NCI-H446 (cell line): ENCODE results near the gene CUL9.

Experiments
- DNase-seq, 2 experiments: peaks; one replicate each; lab custom pipeline; 2025; lab: John Stamatoyannopoulos, UW

The CUL9 gene

DNA sequence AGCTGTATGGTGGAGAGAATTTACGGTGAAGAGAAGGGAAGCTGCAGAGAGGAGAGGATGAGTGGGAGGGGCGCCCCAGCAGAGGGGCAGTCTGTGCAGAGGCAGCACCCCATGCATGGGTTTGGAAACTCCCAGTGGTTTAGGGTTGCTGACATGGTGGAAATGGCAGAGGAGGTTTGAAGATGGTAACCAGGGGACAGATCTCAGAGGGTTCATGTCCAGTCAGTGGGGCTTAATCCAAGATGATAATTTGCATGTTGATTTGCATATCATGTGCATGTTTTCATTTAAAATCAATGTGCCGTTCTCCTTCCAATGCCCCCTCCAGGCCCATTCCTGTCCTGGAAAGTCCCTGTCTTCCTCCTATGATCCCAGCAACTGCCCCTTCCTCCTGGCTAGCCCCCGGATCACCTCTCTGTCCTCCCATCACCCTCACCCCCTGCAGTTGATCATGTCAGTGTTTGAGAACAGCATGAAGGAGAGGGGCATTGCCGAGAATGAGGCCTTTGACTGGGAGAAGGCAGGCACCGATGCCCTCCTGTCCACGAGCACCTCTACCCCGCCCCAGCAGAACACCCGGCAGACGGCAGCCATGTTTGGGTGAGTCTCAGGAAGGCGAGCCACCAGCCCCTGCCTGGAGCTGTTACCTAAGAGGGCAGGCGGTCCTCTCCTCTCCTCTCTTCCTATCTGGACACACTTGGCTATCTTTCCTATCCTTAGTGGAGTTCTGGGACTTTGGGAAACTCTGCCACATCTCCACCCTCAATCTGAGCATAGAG is 75.6 kb downstream of the CUL9 start:
- DNase-seq = no peak

DNA sequence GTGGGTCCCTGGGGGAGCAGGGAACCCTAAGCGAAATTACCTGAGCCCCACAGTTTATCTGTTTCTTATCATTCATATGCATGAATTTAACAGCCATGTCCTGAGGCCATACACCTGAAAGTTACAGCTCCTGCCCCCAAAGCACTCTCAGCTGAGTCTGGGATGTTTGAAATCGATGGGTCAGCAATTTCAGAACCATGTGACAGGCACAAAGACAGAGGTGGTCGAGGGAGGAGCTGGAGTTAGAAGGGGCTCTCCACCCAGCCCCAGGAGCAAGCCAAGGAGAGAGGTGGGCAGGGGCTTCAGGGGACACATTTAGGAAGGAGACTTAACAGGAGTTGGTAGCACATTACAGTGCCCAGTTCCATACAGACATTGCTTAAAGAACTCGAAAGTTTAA is 76.2 kb downstream of the CUL9 start:
- DNase-seq = no peak

DNA sequence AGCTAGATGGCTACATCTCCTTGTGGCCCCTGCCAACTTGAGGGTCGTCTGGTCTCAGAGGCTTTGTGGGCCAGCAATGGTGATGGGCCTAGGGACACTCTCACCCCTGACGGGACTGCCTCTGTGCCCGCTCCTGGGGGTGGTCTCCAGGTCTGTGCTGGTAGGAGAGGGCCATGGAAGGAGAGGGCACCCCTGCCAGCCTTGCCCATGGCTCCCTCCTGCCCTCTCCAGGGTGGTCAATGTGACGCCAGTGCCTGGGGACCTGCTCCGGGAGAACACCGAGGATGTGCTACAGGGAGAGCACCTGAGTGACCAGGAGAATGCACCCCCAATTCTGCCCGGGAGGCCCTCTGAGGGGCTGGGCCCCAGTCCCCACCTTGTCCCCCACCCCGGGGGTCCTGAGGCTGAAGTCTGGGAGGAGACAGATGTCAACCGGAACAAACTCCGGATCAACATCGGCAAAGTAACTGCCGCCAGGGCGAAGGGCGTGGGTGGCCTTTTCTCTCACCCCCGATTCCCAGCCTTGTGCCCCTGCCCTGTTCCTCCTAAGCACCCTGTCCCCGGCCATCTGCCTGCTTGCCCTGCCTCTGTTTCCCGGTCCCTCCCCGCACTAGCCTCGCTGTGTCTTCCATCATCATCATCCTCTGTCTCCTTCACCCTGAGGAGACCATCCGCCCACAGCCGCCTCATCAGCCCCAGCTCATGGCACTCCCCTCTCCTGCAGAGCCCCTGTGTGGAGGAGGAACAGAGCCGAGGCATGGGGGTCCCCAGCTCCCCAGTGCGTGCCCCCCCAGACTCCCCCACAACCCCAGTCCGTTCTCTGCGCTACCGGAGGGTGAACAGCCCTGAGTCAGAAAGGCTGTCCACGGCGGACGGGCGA is 77.1 kb downstream of the CUL9 start:
- DNase-seq = no peak

DNA sequence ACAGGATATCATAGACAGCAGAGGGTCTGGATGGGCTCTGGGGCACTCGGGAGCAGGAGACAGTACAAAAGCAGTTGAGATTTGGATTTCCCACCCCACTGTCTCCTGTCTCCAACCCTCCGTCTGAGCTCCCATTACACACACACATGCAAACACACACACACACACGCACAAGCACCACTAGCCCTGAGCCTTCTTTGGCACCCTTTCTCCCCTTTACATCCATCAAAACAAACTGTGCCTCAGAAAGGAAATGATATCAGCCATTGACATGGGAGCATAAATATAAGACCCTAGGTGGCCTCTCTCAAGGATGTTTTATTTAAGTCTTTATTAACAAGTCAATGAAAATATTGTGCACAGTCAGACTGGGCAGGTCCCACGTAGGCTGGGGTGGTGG is 78.8 kb downstream of the CUL9 start:
- no peak for DNase-seq

DNA sequence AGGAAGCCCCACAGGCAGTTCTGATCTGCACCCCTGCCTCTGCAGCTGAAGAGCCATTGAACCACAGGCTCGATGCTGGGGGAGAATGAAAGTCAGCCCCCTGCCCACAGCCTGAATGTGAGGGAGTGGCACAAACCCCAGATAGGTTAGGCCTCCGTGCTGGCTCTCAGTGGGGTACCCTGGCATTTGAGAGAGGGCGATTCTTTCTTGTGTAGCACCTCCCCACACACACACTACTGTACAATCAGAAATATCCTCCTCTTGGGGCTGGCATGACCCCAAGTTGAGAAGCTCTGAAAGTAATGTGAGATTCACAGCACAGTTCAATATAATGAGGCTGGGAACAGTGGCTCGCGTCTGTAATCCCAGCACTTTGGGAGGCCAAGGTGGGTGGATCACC is 79.2 kb downstream of the CUL9 start:
- DNase-seq = no peak

DNA sequence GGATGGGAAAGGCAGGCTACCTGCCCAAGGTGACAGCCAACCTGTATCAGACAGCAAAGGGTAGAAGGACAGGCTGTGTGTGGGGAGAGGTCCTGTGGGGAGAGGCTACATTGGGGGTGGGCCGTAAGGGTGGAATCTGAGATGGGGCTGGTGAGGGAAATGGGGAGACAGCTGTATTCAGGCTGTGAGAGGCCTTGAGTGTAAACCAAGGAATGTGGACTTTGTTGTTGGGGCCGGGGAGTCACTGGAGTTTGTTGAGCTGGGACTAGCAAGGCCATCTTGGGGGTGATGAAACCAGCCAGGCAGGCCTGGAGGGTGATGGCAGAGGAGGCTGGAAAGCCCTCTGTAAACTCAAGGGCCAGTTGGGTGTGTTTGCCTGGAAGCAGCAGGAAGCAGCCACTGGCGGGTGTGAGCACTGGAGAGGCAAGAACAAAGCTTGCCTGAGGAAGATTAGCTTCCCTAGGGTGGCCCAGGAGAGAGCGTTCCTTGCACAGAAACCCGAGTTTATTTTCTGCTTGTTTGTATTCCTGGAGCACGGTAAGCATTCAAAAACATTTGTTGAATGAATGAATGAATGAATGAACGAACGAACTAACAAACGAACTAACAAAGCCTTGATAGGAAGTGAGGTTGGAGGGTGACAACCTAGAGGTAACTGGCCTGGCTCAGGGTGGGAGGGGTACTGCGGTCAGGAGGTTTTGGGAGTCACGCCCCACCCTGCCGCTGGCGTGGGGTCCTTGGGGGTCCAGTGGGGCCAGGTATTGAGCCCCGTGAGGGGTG is 80.2 kb downstream of the CUL9 start:
- DNase-seq = no peak

DNA sequence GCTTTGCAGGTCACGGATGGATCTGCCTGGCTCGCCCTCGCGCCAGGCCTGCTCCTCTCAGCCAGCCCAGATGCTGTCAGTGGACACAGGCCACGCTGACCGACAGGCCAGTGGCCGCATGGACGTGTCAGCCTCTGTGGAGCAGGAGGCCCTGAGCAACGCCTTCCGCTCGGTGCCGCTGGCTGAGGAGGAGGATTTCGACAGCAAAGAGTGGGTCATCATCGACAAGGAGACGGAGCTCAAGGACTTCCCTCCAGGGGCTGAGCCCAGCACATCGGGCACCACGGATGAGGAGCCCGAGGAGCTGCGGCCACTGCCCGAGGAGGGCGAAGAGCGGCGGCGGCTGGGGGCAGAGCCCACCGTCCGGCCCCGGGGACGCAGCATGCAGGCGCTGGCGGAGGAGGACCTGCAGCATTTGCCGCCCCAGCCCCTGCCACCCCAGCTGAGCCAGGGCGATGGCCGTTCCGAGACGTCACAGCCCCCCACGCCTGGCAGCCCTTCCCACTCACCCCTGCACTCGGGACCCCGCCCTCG is 80.9 kb downstream of the CUL9 start:
- no peak for DNase-seq

DNA sequence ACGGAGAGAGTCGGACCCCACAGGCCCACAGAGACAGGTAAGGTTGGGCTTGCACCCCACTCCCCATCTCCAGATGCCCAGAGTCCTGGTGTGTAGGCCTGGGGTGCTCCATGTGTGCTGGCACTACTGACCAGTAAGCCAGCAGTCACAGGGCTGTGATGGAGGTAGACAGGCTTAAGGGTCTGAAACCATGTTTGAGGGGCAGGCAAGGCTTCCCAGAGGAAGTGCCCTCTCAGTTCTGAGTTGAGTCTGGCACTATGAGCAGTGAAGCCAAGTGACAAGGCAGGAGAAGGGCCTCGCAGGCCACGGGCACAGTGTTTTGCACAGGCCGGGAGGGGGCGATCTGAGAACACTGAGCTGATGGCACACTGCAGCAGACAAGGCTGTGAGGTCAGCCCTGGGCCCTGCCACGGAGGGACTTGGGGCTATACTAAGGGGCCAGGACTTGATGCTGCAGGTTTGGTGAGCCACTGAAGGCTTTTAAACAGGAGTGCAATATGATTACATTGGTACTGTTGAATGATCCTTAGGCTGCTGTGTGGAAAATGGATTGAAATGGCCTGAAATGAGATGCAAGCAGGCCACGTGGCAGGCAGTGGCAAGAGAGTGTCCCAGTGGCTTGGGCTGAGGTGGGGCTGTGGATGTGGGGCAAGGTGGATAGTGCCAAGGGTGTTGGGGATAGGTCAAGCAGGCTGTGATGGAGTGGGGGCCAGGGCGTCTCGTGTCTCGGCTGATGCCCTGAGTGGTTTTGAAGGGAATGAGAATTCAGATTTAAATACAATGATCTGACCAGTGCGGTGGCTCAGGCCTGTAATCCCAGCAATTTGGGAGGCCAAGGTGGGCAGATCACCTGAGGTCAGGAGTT is 81.5 kb downstream of the CUL9 start:
- DNase-seq = peak in 1 of 2 experiments; percentile 73

DNA sequence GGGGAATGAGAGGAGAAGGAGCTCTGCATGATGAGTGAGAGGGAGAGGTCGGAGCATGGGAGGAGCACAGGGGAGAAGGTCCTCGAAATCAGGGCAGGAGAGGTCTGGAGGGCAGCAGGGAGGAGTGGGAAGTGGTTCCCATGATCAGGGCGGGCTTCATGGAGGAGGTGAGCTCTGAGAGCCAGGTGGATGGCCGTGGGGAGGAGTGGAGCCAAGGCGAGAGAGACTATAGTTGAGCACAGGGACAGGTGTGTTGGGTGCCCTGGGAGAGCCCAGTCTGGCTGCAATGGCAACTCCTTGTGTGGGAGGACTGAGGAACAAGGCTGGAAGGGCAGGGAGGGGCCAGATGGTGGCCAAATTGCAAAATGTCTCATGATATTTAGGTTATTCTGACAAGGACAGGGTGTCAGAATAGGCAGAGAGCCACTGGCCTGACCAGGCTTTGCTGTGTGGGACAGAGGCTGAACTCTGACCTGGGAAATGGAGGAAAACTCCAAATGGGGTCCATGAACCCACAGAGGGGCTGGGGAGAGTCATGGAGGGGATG is 82.7 kb downstream of the CUL9 start:
- DNase-seq = no peak

DNA sequence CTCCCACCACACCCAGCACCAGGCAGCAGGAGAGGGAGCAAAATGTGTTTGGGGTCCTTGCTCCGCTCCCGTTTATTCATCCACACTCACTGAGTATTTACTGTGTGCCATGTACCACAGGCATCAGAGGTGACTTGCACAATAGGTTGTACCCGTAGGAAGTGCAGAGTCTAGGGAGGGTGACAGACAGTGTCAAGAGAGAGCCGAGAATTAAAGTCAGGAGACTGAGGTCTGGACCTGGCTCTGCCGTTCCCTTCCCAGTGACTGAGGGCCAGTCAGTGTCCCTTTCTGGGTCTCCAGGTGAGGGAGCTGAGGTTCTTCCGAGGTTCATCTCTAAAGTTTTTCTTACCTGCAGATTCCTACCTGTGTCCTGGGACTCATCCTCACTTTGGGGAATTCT is 83.6 kb downstream of the CUL9 start:
- DNase-seq = no peak

DNA sequence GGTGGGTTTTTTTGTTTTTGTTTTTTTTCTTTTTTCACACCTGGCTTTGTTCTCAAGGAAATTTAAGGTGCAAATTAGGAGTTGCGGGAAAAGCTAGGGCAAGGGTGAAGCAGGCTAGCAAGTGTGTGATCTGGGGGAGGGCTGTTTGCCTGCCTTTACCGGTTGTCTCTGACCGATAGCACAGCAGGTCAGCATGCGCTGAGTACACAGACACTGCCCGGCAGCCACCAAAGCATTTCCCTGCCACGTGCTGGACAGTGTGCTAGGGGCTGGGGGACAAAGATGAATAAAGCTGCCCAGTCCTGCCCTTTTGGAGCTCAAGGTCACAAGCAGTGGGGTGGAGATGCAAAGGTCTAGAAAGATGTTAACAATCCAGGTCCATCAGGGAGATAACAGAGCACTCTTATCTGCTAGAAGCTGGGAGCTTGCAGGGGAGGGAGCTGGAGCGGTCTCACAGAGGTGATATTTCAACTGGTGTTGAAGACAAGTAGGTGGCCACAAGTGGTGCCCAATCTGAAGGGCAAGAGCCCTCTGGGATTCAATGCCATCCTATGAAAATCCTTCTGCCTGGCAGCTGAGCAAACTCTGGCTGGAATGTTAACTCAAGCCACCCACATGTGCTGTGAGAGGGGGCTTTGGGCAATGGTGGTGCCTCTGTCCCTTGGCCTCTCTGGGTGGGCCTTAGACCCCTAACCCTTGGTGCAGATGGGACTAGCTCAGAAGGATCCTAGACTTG is 85.8 kb downstream of the CUL9 start:
- no peak for DNase-seq

DNA sequence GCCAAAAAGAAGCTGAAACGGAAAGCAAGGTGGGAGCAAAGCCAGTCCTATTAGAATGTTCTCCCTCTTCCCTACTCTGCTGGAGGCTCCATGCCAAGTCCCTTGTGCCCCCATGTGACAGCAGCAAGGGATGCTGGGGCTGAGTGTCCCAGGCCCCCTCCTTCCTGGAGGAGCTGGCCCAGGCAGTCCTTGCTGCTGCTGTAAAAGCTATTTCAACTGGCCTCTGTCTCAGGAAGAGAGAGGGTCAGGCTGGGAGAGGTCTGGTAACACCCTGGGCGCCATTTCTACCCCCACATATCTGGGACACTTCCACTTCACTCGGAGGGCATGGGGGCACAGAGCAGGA is 86.3 kb downstream of the CUL9 start:
- no peak for DNase-seq

DNA sequence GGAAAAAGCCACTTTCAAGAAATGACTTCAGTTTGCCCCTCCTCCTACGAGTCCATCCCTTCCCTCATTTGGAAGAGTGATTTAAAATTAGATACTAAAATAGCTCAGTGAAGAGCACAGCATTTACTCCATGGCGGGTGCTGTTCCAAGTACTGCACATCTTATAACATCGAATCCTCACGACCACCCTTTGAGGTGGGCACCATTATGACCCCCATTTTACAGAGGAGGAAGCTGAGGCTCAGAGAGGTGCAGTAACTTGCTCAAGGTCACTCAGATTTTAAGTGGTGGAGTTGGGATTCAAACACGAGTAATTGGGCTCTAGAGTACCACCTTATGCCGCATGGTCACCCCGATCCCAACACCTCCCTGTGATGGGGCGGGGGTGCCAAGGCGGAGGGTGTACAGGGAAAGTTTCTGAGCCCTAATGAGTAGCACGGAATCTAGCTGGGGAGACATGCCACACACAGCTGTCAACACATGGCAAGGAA is 86.8 kb downstream of the CUL9 start:
- DNase-seq = no peak

DNA sequence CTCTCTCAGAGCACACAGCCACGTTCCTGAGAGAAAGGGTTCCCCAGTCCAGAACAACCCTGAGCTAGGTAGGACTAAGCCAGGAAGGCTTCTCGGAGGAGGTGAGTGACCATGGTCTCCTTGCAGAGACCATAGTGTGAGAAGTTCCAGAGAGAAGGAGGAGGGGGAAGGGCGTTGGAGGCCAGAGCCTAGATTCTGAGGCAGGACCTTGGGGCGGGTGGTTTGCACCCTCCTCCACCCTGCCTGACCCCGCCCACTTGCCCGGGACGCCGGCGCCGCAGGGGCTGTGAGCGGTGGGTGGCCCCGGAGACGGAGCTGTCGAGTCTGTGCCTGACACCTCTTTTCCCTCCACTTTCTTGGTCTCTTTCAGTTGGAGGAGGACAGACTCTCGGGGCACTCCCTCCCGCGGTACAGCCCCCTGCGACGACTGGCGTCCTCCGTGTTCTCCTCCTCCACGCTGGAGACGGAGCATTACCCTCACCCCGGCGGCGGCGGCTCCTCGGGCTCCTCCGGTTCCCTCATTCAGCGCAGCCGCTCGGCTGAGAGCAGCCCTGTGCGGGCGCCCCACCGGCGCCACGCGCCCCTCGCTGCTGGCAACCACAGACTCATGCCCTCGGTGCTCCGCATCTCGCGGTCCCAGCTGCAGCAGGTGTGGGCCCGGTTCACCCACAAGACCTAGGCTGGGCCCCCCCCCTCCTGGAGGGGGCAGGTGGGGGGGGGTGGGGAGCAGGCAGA is 87.4 kb downstream of the CUL9 start:
- no peak for DNase-seq

DNA sequence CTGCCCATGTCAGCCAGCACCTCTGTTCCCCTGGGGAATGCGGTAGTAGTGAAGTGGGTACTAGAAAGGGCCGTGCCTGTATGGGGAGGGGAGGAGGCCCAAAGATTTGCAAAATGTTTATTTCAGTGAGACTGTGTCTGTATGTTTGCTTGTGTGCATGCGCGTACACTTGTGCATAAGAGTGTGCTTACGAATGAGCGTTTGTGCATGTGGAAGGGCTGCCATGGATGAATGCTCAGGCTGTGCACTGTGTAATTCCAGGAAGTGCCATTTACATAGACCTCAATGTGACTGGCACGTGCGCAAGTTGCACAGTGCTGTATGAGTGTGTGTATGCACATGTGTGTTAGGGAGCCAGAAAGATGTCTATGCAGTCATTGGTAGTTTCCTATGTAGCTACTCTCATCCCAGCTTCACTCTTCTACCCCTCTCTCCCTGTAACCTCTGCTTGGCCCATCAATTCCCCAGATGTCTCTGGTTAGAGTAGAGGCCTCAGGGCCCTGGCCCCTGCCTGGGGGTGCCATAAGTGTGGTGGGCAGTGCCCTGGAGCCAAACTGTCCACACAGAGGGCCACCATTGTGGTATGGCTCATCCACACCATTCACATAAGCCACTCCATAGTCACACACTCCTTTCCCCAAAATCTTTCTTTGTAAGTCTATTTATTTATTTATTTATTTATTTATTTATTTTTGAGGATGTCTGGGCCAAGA is 89.3 kb downstream of the CUL9 start:
- no peak for DNase-seq

DNA sequence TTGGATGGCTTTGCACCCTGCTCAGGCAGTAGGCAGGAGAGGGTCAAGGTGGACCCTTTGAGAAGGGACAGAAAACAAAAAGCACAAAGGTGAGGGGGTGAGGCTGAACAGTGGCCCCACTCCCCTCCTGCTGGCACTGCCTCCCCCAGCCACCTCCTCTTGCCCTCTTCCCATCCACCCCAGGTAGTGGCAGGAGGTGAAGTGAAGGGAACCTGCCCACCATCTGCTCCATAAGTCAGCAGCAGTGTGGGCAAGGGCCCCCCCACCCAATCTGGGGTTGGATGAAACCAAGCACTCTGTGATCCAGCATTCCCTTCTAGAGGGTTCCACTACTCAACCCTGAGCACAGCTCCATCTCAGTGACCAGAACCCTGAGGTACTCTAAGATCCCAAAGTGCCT is 89.9 kb downstream of the CUL9 start:
- DNase-seq = no peak

DNA sequence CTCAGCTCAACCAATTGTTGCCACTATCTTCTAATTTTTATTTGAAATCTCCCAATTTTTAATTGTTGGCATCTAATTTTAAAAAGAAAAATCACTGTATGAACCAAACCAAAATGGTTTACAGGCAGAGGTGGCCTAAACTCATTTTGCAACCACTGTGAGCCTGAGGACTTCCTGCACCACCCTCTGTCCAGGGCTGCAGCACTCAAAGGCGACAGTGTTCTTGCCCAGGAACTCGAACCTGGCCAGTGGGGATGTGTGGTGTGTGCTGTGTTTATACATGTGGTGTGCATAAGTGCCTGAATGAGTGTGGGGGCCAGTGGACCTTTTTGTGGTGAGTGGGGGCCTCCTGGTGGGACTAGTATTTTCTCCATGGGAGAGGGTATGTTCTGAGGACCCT is 91.7 kb downstream of the CUL9 start:
- DNase-seq = no peak
